Erythroblast (primary cell): ENCODE data around the gene AIP.

Experiments used
- GATA1 ChIP-seq: IDR thresholded peaks from 2 replicates; pipeline ENCODE4 v1.6.1; 2011; ENCODE audit warnings: low read depth, mild to moderate bottlenecking, control low read depth, low read length, moderate library complexity
- POLR2A ChIP-seq: IDR thresholded peaks from 2 replicates; pipeline ENCODE4 v1.6.1; 2011; ENCODE audit warnings: mild to moderate bottlenecking, low read length

DNA sequence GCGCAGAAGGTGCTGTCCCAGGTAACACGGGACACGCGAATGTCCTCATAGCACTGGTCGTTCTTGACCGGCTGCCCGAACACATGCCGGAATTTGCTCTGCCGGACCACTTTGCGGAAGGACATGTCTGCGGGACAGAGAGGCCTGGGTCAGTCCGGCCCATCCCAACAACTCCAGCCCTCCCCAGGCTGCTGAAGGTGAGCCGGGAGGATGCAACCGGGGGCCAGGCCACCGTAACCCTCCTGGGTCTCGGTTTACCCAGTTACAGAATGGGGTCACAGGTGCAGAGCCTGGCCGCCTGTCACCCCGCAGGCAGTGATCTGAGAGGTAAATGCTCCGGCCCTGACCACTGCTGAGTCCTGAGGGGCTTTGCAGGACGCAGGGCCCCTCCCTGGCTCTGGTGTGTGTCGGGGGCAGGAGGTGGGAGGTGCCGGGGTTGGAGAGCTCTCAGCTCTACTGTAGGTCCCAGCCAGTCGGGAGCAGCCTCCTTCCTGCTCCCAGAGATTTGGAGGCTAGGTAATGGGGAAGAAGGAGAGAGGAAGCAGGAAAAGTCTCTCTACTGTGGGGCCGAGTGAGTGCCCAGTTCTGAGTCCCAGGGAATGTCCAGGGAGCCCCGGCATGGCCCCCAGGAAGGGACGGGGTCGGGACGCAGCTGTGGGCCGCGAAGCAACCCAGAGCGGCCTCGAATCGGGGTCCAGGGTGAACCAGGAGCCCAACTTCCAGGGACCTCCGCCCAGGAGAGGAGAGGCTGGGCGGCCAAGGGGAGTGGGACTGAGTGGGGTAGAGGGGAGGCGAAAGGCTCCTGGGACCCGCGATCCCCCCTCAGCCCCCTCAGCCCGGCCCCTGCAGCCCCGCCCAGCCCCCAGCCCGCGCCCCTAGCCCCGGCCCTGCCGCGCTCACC lies 40.1 kb upstream of the AIP start:
- no peak for TF ChIP-seq POLR2A
- no peak for TF ChIP-seq GATA1
